Omental fat pad (tissue), 4 donors: ENCODE results near the gene MACROD2. TPM values are rescaled to one million over a fixed set of nuclear protein-coding genes. Genes with fewer than 3 reads are reported as not detected.

Source experiments
- ATAC-seq: fragments of 150-250 bp; one replicate; pipeline ENCODE4 v1.9.1; 2016; ENCODE audit warnings: mild to moderate bottlenecking, moderate library complexity; ENCODE audit not compliant: low FRiP score
- DNase-seq: peaks from one replicate; pipeline ENCODE4 v3.0.0-alpha.2; 2019; ENCODE audit warnings: low spot score
- CTCF ChIP-seq, 3 donors: fragments of 450-650 bp; IDR thresholded peaks; one replicate each; pipeline ENCODE4 v1.5.1; 2016 to 2017; ENCODE audit warnings: antibody characterized with exemption in 3 of 3, mild to moderate bottlenecking in 3 of 3, moderate library complexity in 2 of 3
- total RNA-seq, 4 donors: library from RNA; depleted of rRNA; stranded (reverse); fragments of >200 nt; gene quantifications; one replicate each; pipeline ENCODE4 v1.1.0, GENCODE V29; 2016

MACROD2 gene
- total RNA-seq, 4 donors from 2014 or later: 6.8 to 54.1 (median 7.4) TPM

GRCh38 chr20:15162079-15162647 is 1166.8 kb downstream of the MACROD2 start:
- no peak for DNase-seq
- ATAC-seq: no peak
- TF ChIP-seq CTCF (IDR thresholded peaks at IDR 0.05): no peak

DNA sequence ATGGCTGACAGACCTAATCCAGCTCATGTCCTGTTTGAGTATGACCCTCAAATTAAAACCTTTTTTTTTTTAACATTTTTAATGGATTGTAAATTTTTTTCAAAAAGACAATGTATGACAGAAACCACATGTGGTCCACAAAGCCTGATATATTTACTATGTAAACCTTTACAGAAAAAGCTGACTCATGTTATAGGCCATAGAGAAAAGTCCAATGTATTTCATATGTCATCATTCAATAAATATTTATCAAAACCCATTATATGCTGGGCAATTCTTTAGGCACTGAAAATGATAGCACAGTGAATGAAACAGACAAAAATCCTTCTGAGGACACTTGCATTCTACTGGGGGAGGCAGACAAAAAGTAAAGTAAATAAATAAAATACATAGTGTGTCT is 1168.3 kb downstream of the MACROD2 start:
- TF ChIP-seq CTCF (IDR thresholded peaks at IDR 0.05): no peak
- DNase-seq (no peak), ATAC-seq (no peak)

GRCh38 chr20:15164726-15165125 is 1169.4 kb downstream of the MACROD2 start:
- ATAC-seq (no peak), DNase-seq (no peak)
- TF ChIP-seq CTCF (IDR thresholded peaks at IDR 0.05): no peak

DNA sequence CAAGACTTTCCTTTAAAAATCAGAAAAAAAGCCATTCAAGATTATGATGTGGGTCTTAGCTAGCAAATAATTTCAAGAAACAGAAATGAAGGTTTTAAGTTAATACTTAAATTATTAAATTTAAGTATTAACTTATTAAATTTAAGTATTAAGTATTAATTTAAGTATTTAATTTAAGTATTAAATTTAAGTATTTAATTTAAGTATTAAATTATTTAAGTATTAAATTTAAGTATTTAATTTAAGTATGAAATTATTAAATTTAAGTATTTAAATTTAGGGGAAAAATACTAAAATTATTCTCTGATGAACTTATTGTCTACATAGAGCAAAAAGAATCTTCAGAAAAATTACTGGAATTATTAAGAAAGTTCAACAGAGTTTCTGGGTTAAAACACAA is 1171.4 kb downstream of the MACROD2 start:
- no peak for TF ChIP-seq CTCF (IDR thresholded peaks at IDR 0.05)
- ATAC-seq (no peak), DNase-seq (no peak)

- DNase-seq (no peak), ATAC-seq (no peak)
- no peak for TF ChIP-seq CTCF (IDR thresholded peaks at IDR 0.05)
Observed at GRCh38 chr20:15171016-15171415, 1175.7 kb downstream of the MACROD2 start.

- no peak for TF ChIP-seq CTCF (IDR thresholded peaks at IDR 0.05)
- no peak for ATAC-seq
- no peak for DNase-seq
Observed at GRCh38 chr20:15176929-15177328, 1181.6 kb downstream of the MACROD2 start.

DNA sequence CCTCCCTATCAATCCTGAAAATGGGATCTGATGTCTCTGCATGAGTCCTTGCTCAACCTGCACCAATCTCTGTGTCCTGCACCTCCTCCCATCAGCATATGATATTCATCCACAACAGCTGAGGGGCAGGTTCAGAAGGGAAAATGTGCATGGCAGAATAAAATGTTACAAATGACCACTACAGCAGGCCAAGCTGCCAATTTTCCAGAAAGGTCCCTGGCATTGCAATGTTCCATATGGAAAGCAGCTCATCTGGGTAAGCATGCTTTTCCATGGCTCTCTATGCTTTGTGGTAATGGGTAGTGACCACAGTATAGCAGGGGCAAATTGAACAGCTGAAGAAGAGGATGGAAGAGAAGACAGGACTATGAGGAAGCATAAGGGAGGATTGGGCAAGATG is 1183.3 kb downstream of the MACROD2 start:
- no peak for TF ChIP-seq CTCF (IDR thresholded peaks at IDR 0.05)
- DNase-seq (no peak), ATAC-seq (no peak)
